Activated CD4-positive, alpha-beta T cell treated with anti-CD3 and anti-CD28 coated beads, Interleukin-2, Interleukin-4, amounts not matched to agents 100 ng/mL and 50 ng/mL, durations not matched to agents 16 hours and 8 hours (primary cell): ENCODE results near the gene KCNN1.

ENCODE experiments used
- DNase-seq: peaks from one replicate; pipeline ENCODE4 v3.0.0-alpha.2; 2020; ENCODE audit warnings: low spot score

Gene KCNN1

DNA sequence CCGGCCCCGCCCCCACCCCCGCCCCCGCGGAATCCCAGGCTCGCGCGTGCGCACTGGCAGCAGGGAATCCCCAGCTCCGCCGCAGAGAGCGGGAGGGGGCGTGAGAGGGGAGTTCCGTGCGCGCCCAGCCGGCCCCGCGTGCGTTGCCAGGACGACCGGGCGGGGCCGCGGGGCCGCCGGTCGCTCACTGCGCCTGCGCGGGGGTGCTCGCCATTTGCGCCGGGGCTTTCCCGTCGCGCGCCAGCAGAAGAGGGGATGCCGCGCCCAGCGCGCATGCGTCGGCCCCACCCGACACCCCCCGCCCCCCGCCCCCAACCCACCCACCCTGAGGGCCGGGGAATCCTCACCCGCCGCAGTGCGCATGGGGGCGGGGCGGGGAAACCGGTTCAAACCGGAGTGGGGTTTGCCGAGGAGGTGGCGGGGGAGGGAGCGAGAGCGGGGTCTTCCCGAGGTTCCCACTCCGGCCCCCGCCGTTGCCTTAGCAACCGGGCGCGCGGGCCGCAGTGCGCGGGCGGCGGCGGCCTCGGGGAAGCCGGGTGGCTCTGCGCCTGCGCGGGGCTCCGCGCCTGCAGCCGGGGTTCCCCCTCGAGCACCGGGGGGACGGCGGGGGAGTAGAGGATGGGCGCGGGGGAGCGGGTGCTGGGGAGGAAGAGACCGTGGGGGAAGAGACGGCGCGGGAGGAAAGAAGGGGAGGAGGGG, 18.9 kb upstream of the KCNN1 start:
- DNase-seq, result peak; percentile 96

DNA sequence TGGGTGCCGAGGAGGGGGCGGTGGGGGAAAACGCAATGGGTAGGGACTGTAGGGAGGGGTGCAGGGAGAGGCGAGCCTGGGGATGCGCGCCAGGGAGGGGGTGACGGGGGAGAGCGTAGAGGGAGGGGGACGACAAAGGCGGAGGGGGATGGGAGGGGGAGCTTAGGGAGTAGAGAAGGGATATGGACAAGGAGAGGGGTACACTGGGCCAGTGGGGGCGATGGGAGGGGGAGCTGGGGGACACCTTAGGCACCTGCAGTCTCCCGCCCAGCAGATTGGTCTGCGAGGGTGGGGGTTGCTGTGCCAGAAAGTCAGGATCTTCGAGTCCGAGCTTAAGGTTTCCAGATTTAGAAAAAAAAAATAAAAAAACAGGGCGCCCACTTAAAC, 18.4 kb upstream of the KCNN1 start:
- no peak for DNase-seq

DNA sequence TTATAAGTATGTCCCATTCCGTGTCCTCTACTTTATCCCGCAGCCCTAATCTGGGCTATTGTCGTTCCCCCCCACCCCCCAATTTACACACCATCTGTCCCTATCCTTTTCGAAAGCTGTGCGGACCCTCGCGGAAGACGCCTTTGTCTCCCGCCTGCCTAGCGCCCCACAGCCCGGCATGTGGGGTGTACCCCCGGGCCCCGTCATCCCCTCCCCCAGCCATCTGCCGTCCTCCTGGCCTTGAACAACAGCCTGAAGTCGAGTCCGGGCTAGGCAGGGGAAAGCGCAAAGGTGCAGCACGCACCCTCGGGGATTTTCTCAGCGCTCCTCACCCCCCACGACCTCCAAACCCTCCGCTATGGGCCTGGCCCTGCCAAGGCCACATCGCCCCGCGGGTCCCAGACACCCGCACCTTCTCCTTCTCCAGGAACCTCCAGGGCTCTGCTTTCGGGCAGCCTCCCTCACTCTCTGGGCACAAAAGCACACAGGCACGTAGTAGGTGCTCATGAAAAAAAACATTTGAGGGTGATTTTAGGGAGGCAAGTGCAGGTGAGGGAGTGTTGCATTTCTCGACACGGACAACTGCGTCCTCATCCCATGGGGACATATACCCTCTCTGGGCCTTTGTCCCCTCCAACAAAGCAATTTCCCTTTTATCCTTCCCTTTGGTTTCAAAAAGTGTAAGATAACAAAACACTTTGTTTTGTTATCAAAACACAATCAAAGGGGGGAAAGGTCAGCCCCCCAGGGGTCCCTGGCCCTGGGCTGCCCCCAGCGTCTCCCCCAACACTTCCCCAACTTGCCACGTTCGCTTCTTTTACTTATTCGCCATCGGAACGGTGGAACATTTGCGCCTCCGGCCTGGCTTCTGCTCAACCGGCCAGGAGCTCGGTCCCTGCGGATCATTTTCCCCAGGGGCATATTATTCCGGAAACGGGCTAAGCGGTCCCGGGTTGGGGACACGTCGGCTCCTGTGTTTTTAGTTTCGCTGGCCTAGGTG, 17.7 kb upstream of the KCNN1 start:
- DNase-seq, result no peak

GRCh38 chr19:17949956-17950309, 17.0 kb upstream of the KCNN1 start:
- DNase-seq, result no peak

DNA sequence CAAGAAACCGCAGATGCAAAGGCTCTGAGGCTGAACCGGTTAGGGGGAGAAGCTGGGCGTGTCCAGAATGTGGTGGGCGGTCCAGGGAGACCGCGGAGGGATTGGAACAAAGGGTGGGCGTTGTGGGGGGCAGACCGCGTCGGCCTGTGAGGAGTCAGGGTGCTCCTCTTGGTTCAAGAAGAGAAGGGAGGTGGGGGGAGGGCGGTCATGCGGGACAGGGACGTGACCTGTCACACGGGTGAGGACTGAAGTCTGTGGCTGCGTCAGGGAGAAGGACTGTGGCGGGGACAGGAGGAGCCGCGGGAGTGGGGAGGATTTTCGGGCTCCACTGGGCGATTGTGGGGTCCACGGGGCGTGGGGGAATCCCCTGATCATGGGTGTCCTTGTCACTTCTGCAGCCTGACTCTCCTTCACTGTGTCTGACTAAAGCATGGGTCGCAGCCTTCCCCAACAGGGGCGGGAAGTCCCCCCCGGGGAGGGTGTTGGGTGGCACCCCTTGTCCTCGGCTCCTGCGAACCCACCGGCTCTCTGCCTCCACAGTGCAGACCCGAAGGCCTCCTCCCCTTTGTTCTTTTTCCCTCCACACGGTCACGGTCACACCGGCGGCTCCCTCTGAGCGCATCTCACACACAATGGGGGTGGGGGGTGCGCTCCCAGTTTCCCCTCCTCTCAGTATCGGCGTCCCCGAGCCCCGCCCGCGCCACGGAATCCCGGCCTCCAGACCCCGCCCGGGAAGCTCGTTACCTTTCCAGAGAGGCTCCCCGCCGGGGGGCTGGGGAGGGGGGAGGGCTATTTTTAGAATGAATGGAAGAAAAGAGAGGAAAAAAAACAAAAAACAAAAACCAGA, 16.4 kb upstream of the KCNN1 start:
- no peak for DNase-seq

DNA sequence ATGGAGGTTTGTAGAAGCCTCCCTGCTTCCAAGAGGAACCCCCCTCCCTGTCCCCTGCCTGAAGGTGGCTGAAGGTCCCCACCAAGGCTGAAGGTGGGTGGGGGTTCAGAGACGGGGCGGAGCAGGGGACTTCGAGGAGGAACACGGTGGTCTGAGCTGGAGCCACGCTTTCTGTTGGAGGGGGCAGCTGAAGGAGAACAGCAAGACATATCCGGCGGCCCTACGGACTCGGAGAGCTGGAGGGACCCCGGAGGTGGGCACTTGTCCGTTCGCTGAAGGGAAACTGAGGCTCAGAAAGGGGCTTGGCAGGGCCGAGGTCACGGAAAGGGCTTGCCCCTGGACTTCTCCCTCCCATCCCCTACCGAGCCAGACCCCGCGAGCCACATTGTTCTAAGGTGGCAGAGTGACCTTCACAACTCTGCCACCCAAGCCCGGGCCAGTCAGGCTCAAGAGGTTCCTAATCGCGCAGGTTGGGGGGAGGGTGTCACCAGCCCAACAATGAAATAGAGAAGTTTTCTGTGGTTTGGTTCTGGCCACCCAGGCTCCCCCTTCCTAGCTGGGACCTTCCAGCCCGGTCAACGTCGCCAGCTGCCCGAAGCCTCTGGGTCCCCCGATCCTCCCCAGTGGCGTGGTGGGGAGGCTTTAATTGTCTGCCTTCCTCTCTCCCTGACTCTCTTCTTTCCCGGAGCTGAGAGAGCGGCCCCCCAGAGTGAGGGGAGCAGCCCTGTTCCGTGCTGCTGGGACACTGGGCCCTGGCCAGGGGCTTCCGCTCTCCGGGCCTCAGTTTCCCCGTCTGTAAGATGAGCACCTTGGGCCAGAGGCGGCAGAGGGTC, 15.5 kb upstream of the KCNN1 start:
- no peak for DNase-seq

- no peak for DNase-seq
These were observed 14.6 kb upstream of the KCNN1 start for GRCh38 chr19:17951990-17952976.

- DNase-seq, result no peak
These were observed 13.5 kb upstream of the KCNN1 start for GRCh38 chr19:17953316-17953801.

DNA sequence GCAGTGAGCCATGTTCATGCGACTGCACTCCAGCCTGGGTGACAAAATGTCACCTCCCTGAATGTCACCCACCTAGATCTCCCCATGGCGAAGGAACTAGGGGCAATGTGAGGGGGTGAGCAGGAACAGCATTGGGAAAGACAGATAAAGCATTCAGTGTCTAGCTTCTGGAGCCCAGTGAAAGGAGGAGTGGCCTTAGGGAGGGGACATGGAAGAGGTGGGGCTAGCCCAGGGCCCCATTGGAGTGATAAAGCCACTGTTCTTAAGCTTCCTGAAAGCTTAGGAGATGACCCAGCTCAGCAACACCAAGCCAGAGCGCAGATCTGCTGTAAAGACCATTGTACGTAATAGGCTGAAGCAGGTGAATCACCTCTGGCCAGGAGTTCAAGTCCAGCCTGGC, 13.0 kb upstream of the KCNN1 start:
- no peak for DNase-seq

DNA sequence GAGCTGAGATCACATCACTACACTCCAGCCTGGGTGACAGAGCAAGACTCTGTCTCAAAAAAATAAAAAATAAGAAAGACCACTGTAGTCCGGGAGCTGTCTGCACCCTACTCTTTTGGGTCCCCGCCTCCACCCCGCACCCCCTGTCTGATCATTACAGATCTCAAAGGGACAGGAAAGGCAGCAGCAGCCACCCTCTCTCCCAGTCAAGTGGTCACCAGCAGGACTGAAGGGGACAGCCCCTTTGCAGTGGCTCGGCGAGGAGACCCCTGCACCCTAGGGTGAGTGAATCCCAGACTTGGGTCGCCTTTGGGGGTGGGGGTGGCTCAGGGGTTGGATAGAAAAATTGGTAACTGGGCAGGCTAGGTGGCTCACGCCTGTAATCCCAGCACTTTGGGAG, 12.5 kb upstream of the KCNN1 start:
- no peak for DNase-seq

DNA sequence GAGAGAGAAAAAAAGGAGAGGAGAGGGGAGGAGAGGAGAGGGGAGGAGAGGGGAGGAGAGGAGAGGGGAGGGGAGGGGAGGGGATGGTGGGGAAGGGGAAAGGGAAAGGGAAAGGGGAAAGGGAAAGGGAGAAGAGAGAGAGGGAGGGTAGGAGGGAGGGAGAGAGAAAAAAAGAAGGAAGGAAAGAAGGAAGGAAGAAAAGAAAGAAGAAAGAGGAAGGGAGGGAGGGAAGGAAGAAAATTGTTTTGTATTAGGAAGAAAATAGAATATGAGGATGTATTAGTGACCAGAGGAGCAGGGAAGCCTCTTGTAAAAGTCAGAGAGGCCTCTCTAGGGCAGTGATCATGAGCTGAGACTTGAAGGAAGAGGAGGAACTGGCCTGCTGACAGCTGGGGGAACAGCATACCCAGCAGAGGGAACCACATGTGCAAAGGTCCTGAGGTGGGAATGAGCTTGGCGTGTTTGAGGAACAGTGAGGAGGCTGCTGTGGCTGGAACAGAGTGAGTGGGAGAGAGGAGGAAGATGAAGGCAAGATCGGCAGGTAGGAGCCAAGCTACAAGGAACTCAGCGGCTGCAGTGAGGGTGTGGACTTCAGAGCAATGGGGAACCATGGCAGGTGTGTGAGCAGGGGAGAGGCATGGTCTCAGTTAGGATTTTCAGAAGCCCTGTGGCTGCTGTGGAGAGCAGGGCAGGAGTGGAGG, 9.6 kb upstream of the KCNN1 start:
- no peak for DNase-seq

DNA sequence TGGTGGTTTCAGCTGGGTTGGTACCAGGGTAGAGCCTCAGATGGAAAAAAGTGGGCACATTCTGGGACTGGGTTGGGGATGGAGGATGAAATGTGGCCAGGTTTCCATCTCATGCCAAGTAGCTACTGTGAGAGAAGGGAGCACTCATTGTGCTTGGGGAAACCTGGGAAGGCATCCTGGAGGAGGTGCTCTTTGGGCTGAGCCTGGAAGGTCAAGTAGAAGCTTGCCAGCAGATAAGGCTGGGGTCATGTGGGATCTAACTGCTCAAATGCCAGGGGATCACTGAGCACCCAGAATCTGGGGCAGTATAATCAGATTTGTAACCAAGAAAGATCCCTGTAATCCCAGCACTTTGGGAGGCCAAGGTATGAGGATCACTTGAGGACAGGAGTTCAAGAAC, 9.0 kb upstream of the KCNN1 start:
- DNase-seq, result no peak

GRCh38 chr19:17963936-17964691, 2.8 kb upstream of the KCNN1 start:
- DNase-seq, result no peak

DNA sequence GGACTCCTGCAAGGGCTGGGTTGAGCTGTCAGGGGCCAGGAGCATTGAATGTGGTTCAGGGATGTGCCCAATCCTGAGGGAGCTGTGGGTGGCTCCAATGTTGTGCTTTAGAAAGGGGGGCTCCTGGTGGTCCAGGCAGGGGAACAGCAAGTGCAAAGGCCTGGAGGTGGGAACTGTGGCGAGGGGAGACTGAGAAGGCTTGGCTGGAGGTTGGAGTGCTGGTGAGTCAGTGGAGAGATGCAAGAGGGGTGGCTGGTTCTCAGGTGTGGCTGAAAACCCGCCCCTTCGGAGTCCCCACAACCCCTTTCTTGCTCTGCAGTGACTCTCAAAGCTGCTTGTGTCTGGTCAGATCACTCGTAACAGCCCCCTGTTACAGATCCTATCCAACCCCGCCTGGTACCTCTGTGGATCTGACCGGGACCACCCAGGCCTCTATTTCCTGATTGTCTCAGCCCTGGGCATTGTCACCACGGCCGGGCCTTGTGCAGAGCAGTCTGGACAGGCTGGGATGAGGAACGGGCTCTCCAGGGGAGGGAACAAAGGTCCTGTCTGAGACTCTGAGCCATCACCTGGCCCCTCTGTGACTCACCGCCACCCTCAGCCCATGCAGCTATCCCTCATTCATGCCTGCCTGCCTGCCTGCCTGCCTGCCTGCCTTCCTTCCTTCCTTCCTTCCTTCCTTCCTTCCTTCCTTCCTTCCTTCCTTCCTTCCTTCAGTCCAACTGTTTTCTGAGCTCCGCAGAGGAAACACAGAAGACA, 1.4 kb upstream of the KCNN1 start:
- DNase-seq, result no peak

DNA sequence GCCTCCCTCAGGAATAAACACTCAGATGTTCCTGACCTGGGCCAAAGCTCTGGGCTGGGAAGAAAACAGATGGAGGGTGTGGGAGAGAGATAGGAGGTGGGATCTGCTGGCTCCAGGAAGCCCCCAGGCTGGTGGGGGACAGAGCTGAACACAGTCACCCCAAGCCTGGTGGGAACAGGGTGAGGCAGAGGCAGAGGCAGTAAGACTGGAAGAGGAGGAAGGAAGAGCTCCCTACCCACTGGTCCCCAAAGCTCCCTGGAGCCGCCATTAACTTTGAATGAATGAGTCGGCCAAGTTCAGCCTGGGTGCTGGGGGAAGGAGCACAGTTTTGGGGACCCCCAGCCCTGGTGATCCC, 801 bp upstream of the KCNN1 start:
- DNase-seq, result no peak

DNA sequence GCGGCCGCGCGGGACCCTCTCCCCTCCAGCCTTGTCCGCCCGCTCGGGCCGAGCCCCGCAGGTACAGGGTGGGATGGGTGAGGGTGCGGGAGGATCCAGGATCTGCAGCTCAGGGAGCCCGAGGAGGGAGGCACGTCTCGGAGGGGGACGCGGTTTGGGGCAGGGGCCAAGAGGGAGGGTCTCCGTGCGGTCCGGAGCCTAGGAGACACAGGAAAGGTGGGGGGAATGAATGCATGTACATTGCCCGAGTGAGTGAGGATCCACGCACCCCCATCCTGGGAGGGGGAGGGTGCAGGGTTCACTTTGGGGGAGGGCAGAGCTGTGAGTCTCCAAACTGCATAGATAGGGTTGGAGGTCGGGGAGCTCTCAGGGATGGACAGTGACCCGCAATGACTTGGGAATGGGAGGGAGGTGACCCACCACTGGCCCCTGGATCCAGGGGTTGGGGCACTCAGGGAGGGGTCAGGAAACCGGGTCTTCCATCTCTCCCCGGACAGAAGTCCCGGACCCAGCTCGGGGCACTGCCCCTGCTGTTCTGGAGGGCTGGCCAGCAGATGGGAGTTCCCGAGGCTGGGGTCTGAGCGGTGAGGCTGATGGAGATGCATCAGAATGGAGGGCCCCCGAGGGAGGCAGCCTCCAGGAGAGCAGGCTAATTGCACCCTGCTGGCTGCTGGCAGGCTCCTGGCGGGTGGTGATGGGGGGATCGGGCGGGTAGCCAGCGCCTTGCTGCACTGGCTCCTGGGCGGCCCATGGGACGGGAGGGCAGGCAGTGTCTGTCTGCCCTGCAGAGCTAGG, 547 bp downstream of the KCNN1 start:
- no peak for DNase-seq

- DNase-seq, result no peak
These were observed 1.5 kb downstream of the KCNN1 start for GRCh38 chr19:17968362-17968761.
